GM15510 (cell line): Measurements from ENCODE around the gene COL9A3.

ENCODE experiments used
- POLR2A ChIP-seq: IDR thresholded peaks from 3 replicates; pipeline ENCODE4 v1.6.1; 2011; ENCODE audit warnings: borderline replicate concordance; ENCODE audit not compliant: insufficient read length; ENCODE audit errors: extremely low read depth

COL9A3 gene

DNA sequence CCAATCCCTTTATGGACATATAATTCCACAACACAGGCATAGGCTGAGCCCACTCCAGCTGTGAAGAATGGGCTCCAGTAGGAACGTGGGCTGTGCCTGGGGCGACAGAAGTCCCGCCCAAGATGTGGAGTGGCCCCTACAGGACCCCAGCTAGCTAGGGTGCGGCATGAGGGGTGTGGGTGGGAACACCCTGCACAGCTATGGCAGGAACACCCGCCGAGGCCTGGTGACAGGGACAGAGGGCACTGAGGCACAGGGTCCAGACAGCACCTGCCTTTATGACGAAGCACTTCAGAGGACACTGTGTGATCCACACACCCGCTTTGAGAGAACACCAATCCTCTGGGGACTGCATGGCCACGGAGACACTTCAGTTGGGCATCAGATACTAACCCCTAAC is 73.0 kb downstream of the COL9A3 start:
- TF ChIP-seq POLR2A: no peak

DNA sequence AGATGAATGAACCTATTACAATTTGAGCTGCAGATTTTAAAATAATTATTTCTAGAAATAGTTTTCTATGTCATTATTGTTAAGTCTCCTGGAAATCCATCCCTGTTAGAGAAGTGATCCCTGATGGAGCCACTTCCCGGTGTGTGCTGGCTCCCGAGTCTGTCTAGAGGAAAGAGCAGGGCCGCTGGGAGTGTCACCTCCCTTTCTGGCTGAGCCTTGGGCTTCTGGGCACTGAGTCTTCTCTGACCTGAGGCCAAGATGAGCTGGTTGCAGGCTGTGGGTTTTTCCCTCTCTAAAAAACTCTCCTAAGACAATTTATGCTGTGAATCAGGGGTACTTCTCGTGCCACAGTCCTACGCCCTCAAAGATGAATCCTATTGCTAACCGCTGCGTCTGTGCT is 73.6 kb downstream of the COL9A3 start:
- TF ChIP-seq POLR2A: no peak
